SK-N-SH (cell line): Measurements from ENCODE around the gene SNX6. TPM values are rescaled to one million over a fixed set of nuclear protein-coding genes. Genes with fewer than 3 reads are reported as not detected.

Source experiments
- CTCF ChIA-PET: fragments of 300-600, 350-600 bp; formaldehyde crosslinking; extraction: SDS; loops from one replicate; lab custom pipeline; 2021; lab: Yijun Ruan, JAX
- POLR2A ChIA-PET: fragments of 350-600 bp; sonication (Branson Sonifier 250); formaldehyde crosslinking; extraction: SDS; loops from one replicate; lab custom pipeline; 2020; ENCODE audit warnings: antibody characterized with exemption, inconsistent platforms; lab: Yijun Ruan, JAX
- DNase-seq: peaks from one replicate; pipeline ENCODE4 v3.0.0; 2012
- H2AFZ ChIP-seq: fragments of 200-600 bp; sonication (generic); 2 replicates; pipeline ENCODE4 v1.8.1; 2016; ENCODE audit warnings: antibody characterized with exemption, mild to moderate bottlenecking, low read depth
- H3F3A ChIP-seq: fragments of 200-600 bp; sonication (generic); replicated peaks from 2 replicates; pipeline ENCODE3; 2016; ENCODE audit warnings: antibody characterized with exemption, mild to moderate bottlenecking; ENCODE audit not compliant: insufficient read depth
- H3K27ac ChIP-seq, 2 experiments: fragments of 200-500 bp in 1 of 2; fragments of 200-600 bp in 1 of 2; sonication (Bioruptor generic) in 1 of 2; sonication (generic), shearing (Covaris generic) in 1 of 2; 2 replicates each; pipeline versions ENCODE4 v1.5.1 to v1.6.1; 2014 to 2016; ENCODE audit warnings: low read depth in 2 of 2, inconsistent platforms in 1 of 2, low read length in 1 of 2, mild to moderate bottlenecking in 1 of 2, mixed read lengths in 1 of 2
- H3K27me3 ChIP-seq: fragments of 200-600 bp; sonication (generic), shearing (Covaris generic); 2 replicates; pipeline ENCODE4 v1.6.1; 2016; ENCODE audit warnings: mixed run types; ENCODE audit not compliant: insufficient read depth
- H3K36me3 ChIP-seq, 2 experiments: fragments of 200-500 bp in 1 of 2; fragments of 200-600 bp in 1 of 2; sonication (Bioruptor generic) in 1 of 2; sonication (generic) in 1 of 2; replicated peaks in 1 of 2; 2 replicates each; pipeline versions ENCODE3 to v1.5.1; 2014 to 2016; ENCODE audit warnings: low read length in 1 of 2, mild to moderate bottlenecking in 1 of 2; ENCODE audit not compliant: insufficient read depth in 2 of 2, control insufficient read depth in 1 of 2
- H3K4me1 ChIP-seq, 2 experiments: fragments of 200-500 bp in 1 of 2; fragments of 200-600 bp in 1 of 2; sonication (Bioruptor generic) in 1 of 2; sonication (generic), shearing (Covaris generic) in 1 of 2; 2 replicates each; pipeline versions ENCODE4 v1.5.1 to v1.6.1; 2014 to 2016; ENCODE audit warnings: low read depth in 1 of 2, low read length in 1 of 2, mixed run types in 1 of 2; ENCODE audit not compliant: insufficient read depth in 2 of 2, control insufficient read depth in 1 of 2
- H3K4me2 ChIP-seq: fragments of 200-600 bp; sonication (generic), shearing (Covaris generic); 2 replicates; pipeline ENCODE4 v1.6.1; 2017; ENCODE audit warnings: mixed run types
- H3K4me3 ChIP-seq, 2 experiments: fragments of 200-500 bp in 1 of 2; fragments of 200-600 bp in 1 of 2; sonication (Bioruptor generic) in 1 of 2; sonication (generic), shearing (Covaris generic) in 1 of 2; 2 replicates each; pipeline versions ENCODE4 v1.5.1 to v1.8.1; 2014 to 2016; ENCODE audit warnings: low read depth in 2 of 2, inconsistent platforms in 1 of 2, low read length in 1 of 2, mild to moderate bottlenecking in 1 of 2, mixed read lengths in 1 of 2, moderate library complexity in 1 of 2
- H3K79me2 ChIP-seq: fragments of 200-600 bp; sonication (generic); 2 replicates; pipeline ENCODE4 v1.8.1; 2017; ENCODE audit warnings: mild to moderate bottlenecking; ENCODE audit not compliant: insufficient read depth
- H3K9ac ChIP-seq: fragments of 200-600 bp; sonication (generic); 2 replicates; pipeline ENCODE4 v1.6.1; 2017; ENCODE audit warnings: mixed run types
- H3K9me2 ChIP-seq: fragments of 200-600 bp; sonication (generic); 2 replicates; pipeline ENCODE4 v1.6.1; 2017; ENCODE audit warnings: mixed run types
- H3K9me3 ChIP-seq: fragments of 200-600 bp; sonication (generic); 2 replicates; pipeline ENCODE4 v1.6.1; 2017; ENCODE audit warnings: mixed run types, mild to moderate bottlenecking, moderate library complexity
- H4K20me1 ChIP-seq: fragments of 200-600 bp; sonication (generic); 2 replicates; pipeline ENCODE4 v1.6.1; 2017; ENCODE audit warnings: mild to moderate bottlenecking, mixed run types; ENCODE audit not compliant: insufficient read depth
- FOSL2 ChIP-seq: IDR thresholded peaks from 2 replicates; pipeline ENCODE4 v1.4.0; 2012; ENCODE audit warnings: low read depth, mild to moderate bottlenecking, moderate library complexity, borderline replicate concordance
- FOXM1 ChIP-seq: IDR thresholded peaks from 2 replicates; pipeline ENCODE4 v1.4.0; 2012; ENCODE audit warnings: low read depth, mild to moderate bottlenecking
- JUND ChIP-seq: IDR thresholded peaks from 2 replicates; pipeline ENCODE4 v1.4.0; 2012
- NFIC ChIP-seq: IDR thresholded peaks from 2 replicates; pipeline ENCODE4 v1.4.0; 2012; ENCODE audit warnings: borderline replicate concordance
- RAD21 ChIP-seq: IDR thresholded peaks from 2 replicates; pipeline ENCODE4 v1.6.1; 2012; ENCODE audit warnings: mild to moderate bottlenecking, low read length
- WGBS: methylation state at CpG from one replicate; pipeline ENCODE4 v1.1.6; 2017; ENCODE audit warnings: low lambda C conversion rate; 5-methylcytosine and 5-hydroxymethylcytosine counted together
- polyA plus RNA-seq, 3 experiments: library from polyadenylated mRNA; depleted of rRNA; stranded (reverse); fragments of >200 nt; gene quantifications; 2 replicates each; pipeline ENCODE4 v1.2.3, GENCODE V29; 2012
- TF ChIP-seq, protein P1 (sequence below): IDR thresholded peaks from 2 replicates; pipeline ENCODE4 v1.4.0; 2012; ENCODE audit warnings: low read depth, borderline replicate concordance
- TF ChIP-seq, protein P2 (sequence below): IDR thresholded peaks from 2 replicates; pipeline ENCODE4 v1.4.0; 2012; ENCODE audit warnings: low read depth, borderline replicate concordance
- TF ChIP-seq, protein P3 (sequence below): fragments of 200-600 bp; sonication (generic); IDR thresholded peaks from 2 replicates; pipeline ENCODE4 v1.6.1; 2017; ENCODE audit warnings: antibody characterized with exemption, mild to moderate bottlenecking, moderate library complexity

SNX6 gene
- polyA plus RNA-seq, 1 of the 3 experiments (the other 2 are of a cell fraction): 33.1 TPM

DNA sequence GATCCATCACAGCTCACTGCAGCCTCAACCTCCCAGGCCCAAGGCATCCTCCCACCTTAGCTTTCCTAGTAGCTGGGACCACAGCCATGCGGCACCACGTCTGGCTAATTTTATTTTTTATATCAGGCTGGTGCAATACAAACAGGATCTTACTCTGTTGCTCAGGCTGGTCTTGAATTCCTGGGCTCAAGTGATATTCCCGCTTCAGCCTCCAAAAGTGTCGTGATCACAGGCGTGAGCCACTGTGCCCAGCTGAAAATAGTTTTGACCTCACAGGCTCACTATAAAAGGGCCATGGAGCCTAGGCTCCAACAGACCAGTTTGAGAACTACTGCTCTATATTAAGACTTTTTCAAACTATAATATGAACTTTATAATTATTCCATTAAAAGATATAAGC, 37.3 kb downstream of the SNX6 start:
- Histone ChIP-seq H3K36me3 (peaks cover 37 to 74% of the 10 kb centered on the region in 2 experiments), H3K27ac (no peak overlapping the region), H3K4me2 (no peak overlapping the region), H2AFZ (no peak overlapping the region), H3K27me3 (no peaks in the 10 kb centered on the region), H4K20me1 (no peaks in the 10 kb centered on the region), H3K4me1 (no peaks in the 10 kb centered on the region), H3K79me2 (peaks cover 44% of the 10 kb centered on the region), H3K9ac (no peak overlapping the region), H3F3A (peaks cover 14% of the 10 kb centered on the region), H3K4me3 (no peak overlapping the region), H3K9me2 (no peaks in the 10 kb centered on the region), H3K9me3 (no peaks in the 10 kb centered on the region)
- ChIA-PET POLR2A (no interaction called here), CTCF (no interaction called here)
- TF ChIP-seq JUND (no peak), RAD21 (no peak)
- TF ChIP-seq, protein P1, sequence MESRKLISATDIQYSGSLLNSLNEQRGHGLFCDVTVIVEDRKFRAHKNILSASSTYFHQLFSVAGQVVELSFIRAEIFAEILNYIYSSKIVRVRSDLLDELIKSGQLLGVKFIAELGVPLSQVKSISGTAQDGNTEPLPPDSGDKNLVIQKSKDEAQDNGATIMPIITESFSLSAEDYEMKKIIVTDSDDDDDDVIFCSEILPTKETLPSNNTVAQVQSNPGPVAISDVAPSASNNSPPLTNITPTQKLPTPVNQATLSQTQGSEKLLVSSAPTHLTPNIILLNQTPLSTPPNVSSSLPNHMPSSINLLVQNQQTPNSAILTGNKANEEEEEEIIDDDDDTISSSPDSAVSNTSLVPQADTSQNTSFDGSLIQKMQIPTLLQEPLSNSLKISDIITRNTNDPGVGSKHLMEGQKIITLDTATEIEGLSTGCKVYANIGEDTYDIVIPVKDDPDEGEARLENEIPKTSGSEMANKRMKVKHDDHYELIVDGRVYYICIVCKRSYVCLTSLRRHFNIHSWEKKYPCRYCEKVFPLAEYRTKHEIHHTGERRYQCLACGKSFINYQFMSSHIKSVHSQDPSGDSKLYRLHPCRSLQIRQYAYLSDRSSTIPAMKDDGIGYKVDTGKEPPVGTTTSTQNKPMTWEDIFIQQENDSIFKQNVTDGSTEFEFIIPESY: no peak
- 95% methylated on average over 4 of the region's 5 CpGs for WGBS
- no peak for DNase-seq

DNA sequence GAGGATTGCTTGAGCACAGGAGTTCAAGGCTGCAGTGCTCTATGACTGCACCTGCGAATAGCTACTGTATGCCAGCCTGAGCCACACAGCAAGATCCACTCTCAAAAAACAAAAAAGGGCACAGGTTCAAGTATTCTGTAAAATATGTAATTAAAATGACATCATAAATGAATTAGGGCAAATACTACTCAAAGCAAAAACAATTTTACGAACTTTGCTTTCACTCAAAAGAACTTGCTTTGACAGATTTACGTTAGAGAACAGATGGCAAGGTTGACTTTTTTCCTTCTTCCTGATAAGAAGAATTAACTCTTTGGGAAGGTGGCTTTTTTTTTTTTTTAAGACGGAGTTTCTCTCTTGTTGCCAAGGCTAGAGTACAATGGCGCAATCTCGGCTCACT, 46.4 kb downstream of the SNX6 start:
- WGBS: 93% methylated on average over 6 of the region's 6 CpGs
- no peaks in the 10 kb centered on the region for H3F3A ChIP-seq
- no peak for TF ChIP-seq FOSL2
- TF ChIP-seq, protein P2, sequence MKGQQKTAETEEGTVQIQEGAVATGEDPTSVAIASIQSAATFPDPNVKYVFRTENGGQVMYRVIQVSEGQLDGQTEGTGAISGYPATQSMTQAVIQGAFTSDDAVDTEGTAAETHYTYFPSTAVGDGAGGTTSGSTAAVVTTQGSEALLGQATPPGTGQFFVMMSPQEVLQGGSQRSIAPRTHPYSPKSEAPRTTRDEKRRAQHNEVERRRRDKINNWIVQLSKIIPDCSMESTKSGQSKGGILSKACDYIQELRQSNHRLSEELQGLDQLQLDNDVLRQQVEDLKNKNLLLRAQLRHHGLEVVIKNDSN: no peak
- no peak for TF ChIP-seq FOXM1
- TF ChIP-seq RAD21: no peak
- no peak for TF ChIP-seq NFIC
- TF ChIP-seq, protein P3, sequence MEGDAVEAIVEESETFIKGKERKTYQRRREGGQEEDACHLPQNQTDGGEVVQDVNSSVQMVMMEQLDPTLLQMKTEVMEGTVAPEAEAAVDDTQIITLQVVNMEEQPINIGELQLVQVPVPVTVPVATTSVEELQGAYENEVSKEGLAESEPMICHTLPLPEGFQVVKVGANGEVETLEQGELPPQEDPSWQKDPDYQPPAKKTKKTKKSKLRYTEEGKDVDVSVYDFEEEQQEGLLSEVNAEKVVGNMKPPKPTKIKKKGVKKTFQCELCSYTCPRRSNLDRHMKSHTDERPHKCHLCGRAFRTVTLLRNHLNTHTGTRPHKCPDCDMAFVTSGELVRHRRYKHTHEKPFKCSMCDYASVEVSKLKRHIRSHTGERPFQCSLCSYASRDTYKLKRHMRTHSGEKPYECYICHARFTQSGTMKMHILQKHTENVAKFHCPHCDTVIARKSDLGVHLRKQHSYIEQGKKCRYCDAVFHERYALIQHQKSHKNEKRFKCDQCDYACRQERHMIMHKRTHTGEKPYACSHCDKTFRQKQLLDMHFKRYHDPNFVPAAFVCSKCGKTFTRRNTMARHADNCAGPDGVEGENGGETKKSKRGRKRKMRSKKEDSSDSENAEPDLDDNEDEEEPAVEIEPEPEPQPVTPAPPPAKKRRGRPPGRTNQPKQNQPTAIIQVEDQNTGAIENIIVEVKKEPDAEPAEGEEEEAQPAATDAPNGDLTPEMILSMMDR: no peak
- TF ChIP-seq, all 33 proteins: peak for 0
- Histone ChIP-seq H4K20me1 (no peaks in the 10 kb centered on the region), H3K9ac (no peak overlapping the region), H3K4me3 (no peak overlapping the region), H3K9me2 (no peaks in the 10 kb centered on the region), H3K27me3 (no peaks in the 10 kb centered on the region), H2AFZ (no peak overlapping the region), H3K4me1 (no peaks in the 10 kb centered on the region), H3K79me2 (peaks cover 6% of the 10 kb centered on the region), H3K9me3 (no peaks in the 10 kb centered on the region), H3K4me2 (no peak overlapping the region), H3K36me3 (peaks cover 0 to 85% of the 10 kb centered on the region in 2 experiments), H3K27ac (no peak overlapping the region)
- DNase-seq: no peak
- CTCF ChIA-PET: no interaction called here
- POLR2A ChIA-PET: no interaction called here
